Dendritic cell treated with granulocyte-macrophage colony-stimulating factor and Interleukin-4, amounts not matched to agents 40 ng/mL and 50 ng/mL, for 4 days (primary cell): Measurements from ENCODE around the gene SPCS2.
"Not testable (repeated sequence)": the region's sequence is repeated elsewhere in the genome, so short reads cannot be mapped to it uniquely, and the experiment has no call there.

Experiments used
- H3K27ac Mint-ChIP-seq: one replicate; pipeline ENCODE4 v1.8.0; 2022; ENCODE audit warnings: mild to moderate bottlenecking, mixed read lengths
- H3K27me3 Mint-ChIP-seq: one replicate; pipeline ENCODE4 v1.8.0; 2022; ENCODE audit warnings: mild to moderate bottlenecking, mixed read lengths
- H3K36me3 Mint-ChIP-seq: one replicate; pipeline ENCODE4 v1.8.0; 2022; ENCODE audit warnings: low read depth, mixed read lengths
- H3K4me1 Mint-ChIP-seq: one replicate; pipeline ENCODE4 v1.8.0; 2022; ENCODE audit warnings: low read depth, mixed read lengths
- H3K4me3 Mint-ChIP-seq: one replicate; pipeline ENCODE4 v1.8.0; 2022; ENCODE audit warnings: mild to moderate bottlenecking, moderate library complexity, mixed read lengths
- H3K9me3 Mint-ChIP-seq: one replicate; pipeline ENCODE4 v1.8.0; 2022; ENCODE audit warnings: mixed read lengths
- intact Hi-C: fragments of 100-400 bp; cut with micrococcal nuclease; formaldehyde crosslinking; loops from one replicate; pipeline ENCODE4 v1.15.0; 2022

Gene SPCS2

GRCh38 chr11:74992852-74993251, 43.8 kb downstream of the SPCS2 start:
- peaks cover 33% of the 10 kb centered on the region for H3K4me1 Mint-ChIP-seq
- no peaks in the 10 kb centered on the region for H3K27me3 Mint-ChIP-seq
- H3K27ac Mint-ChIP-seq = no peak overlapping the region
- H3K4me3 Mint-ChIP-seq = no peak overlapping the region
- no peaks in the 10 kb centered on the region for H3K9me3 Mint-ChIP-seq
- peaks cover 67% of the 10 kb centered on the region for H3K36me3 Mint-ChIP-seq
- intact Hi-C loops = no loop called here

- intact Hi-C loops = no loop called here
- no peak overlapping the region for H3K4me3 Mint-ChIP-seq
- no peaks in the 10 kb centered on the region for H3K9me3 Mint-ChIP-seq
- no peaks in the 10 kb centered on the region for H3K27me3 Mint-ChIP-seq
- peaks cover 68% of the 10 kb centered on the region for H3K36me3 Mint-ChIP-seq
- H3K27ac Mint-ChIP-seq = peak overlapping the region; percentile 61
- peaks cover 18% of the 10 kb centered on the region for H3K4me1 Mint-ChIP-seq
Measured at GRCh38 chr11:75000975-75001354, 51.9 kb downstream of the SPCS2 start.

GRCh38 chr11:75001686-75002085, 52.6 kb downstream of the SPCS2 start:
- H3K36me3 Mint-ChIP-seq = peaks cover 68% of the 10 kb centered on the region
- peaks cover 18% of the 10 kb centered on the region for H3K4me1 Mint-ChIP-seq
- no peaks in the 10 kb centered on the region for H3K9me3 Mint-ChIP-seq
- H3K27ac Mint-ChIP-seq = peak overlapping the region; percentile 61
- intact Hi-C loops = no loop called here
- no peaks in the 10 kb centered on the region for H3K27me3 Mint-ChIP-seq
- H3K4me3 Mint-ChIP-seq = no peak overlapping the region

- Mint-ChIP-seq H3K27me3 (no peaks in the 10 kb centered on the region), H3K4me3 (no peak overlapping the region), H3K27ac (peak overlapping the region; percentile 61), H3K9me3 (no peaks in the 10 kb centered on the region), H3K36me3 (peaks cover 68% of the 10 kb centered on the region), H3K4me1 (peaks cover 18% of the 10 kb centered on the region)
- intact Hi-C loops = no loop called here
Measured at GRCh38 chr11:75002516-75002915, 53.5 kb downstream of the SPCS2 start.

GRCh38 chr11:75004215-75004614, 55.1 kb downstream of the SPCS2 start:
- intact Hi-C loops = no loop called here
- H3K9me3 Mint-ChIP-seq = no peaks in the 10 kb centered on the region
- no peak overlapping the region for H3K27ac Mint-ChIP-seq
- H3K27me3 Mint-ChIP-seq = no peaks in the 10 kb centered on the region
- H3K4me3 Mint-ChIP-seq = no peak overlapping the region
- H3K4me1 Mint-ChIP-seq = peaks cover 18% of the 10 kb centered on the region
- H3K36me3 Mint-ChIP-seq = peaks cover 69% of the 10 kb centered on the region

GRCh38 chr11:75011357-75011756, 62.3 kb downstream of the SPCS2 start:
- no peak overlapping the region for H3K27ac Mint-ChIP-seq
- H3K4me3 Mint-ChIP-seq = no peak overlapping the region
- H3K9me3 Mint-ChIP-seq = no peaks in the 10 kb centered on the region
- peaks cover 95% of the 10 kb centered on the region for H3K36me3 Mint-ChIP-seq
- intact Hi-C loops = no loop called here
- peaks cover 5% of the 10 kb centered on the region for H3K4me1 Mint-ChIP-seq
- no peaks in the 10 kb centered on the region for H3K27me3 Mint-ChIP-seq

- Mint-ChIP-seq H3K27me3 (no peaks in the 10 kb centered on the region), H3K4me1 (peaks cover 5% of the 10 kb centered on the region), H3K36me3 (peaks cover 95% of the 10 kb centered on the region), H3K27ac (no peak overlapping the region), H3K9me3 (no peaks in the 10 kb centered on the region), H3K4me3 (no peak overlapping the region)
- intact Hi-C loops = no loop called here
Measured at GRCh38 chr11:75011872-75012271, 62.8 kb downstream of the SPCS2 start.

- H3K4me3 Mint-ChIP-seq = no peak overlapping the region
- peaks cover 5% of the 10 kb centered on the region for H3K4me1 Mint-ChIP-seq
- peaks cover 87% of the 10 kb centered on the region for H3K36me3 Mint-ChIP-seq
- no peaks in the 10 kb centered on the region for H3K9me3 Mint-ChIP-seq
- H3K27ac Mint-ChIP-seq = no peak overlapping the region
- no peaks in the 10 kb centered on the region for H3K27me3 Mint-ChIP-seq
- intact Hi-C loops = no loop called here
Measured at GRCh38 chr11:75013051-75013450, 64.0 kb downstream of the SPCS2 start.

GRCh38 chr11:75014129-75014528, 65.1 kb downstream of the SPCS2 start:
- Mint-ChIP-seq H3K36me3 (peaks cover 86% of the 10 kb centered on the region), H3K4me3 (no peak overlapping the region), H3K4me1 (peaks cover 5% of the 10 kb centered on the region), H3K9me3 (no peaks in the 10 kb centered on the region), H3K27ac (no peak overlapping the region), H3K27me3 (no peaks in the 10 kb centered on the region)
- intact Hi-C loops = no loop called here

- H3K27ac Mint-ChIP-seq = not testable (repeated sequence)
- H3K36me3 Mint-ChIP-seq = peaks cover 40% of the 10 kb centered on the region
Measured at GRCh38 chr11:75019200-75019599, 70.1 kb downstream of the SPCS2 start.

GRCh38 chr11:75020328-75020727, 71.3 kb downstream of the SPCS2 start:
- H3K27ac Mint-ChIP-seq, H3K4me1 Mint-ChIP-seq, H3K4me3 Mint-ChIP-seq, H3K9me3 Mint-ChIP-seq, H3K27me3 Mint-ChIP-seq: not testable (repeated sequence)
- intact Hi-C loops = loop anchor here (5.0 kb wide), 1 partner anchor 122 kb away; no protein-coding TSS in a partner anchor
- peaks cover 29% of the 10 kb centered on the region for H3K36me3 Mint-ChIP-seq

More at GRCh38 chr11:75019200-75019599, 70.1 kb downstream of the SPCS2 start:
- H3K4me1 Mint-ChIP-seq, H3K9me3 Mint-ChIP-seq, H3K4me3 Mint-ChIP-seq, intact Hi-C loops, H3K27me3 Mint-ChIP-seq: not testable (repeated sequence)

GRCh38 chr11:75022296-75022695, 73.2 kb downstream of the SPCS2 start:
- Mint-ChIP-seq H3K27ac (no peak overlapping the region), H3K36me3 (peaks cover 11% of the 10 kb centered on the region)
- intact Hi-C loops = loop anchor here (5.0 kb wide), 1 partner anchor 120 kb away; no protein-coding TSS in a partner anchor

GRCh38 chr11:75022759-75023396, 73.8 kb downstream of the SPCS2 start:
- H3K9me3 Mint-ChIP-seq = no peaks in the 10 kb centered on the region
- peaks cover 11% of the 10 kb centered on the region for H3K36me3 Mint-ChIP-seq
- intact Hi-C loops = loop anchor here (1.0 to 5.0 kb wide), 2 partner anchors 119 to 225 kb away; no protein-coding TSS in a partner anchor
- no peak overlapping the region for H3K4me3 Mint-ChIP-seq
- no peak overlapping the region for H3K27ac Mint-ChIP-seq
- H3K27me3 Mint-ChIP-seq = no peaks in the 10 kb centered on the region
- no peaks in the 10 kb centered on the region for H3K4me1 Mint-ChIP-seq

More at GRCh38 chr11:75022296-75022695, 73.2 kb downstream of the SPCS2 start:
- H3K4me3 Mint-ChIP-seq = no peak overlapping the region
- H3K27me3 Mint-ChIP-seq = no peaks in the 10 kb centered on the region
- no peaks in the 10 kb centered on the region for H3K4me1 Mint-ChIP-seq
- H3K9me3 Mint-ChIP-seq = no peaks in the 10 kb centered on the region

GRCh38 chr11:75023446-75024067, 74.5 kb downstream of the SPCS2 start:
- intact Hi-C loops = loop anchor here (1.0 to 5.0 kb wide), 2 partner anchors 119 to 225 kb away; no protein-coding TSS in a partner anchor
- Mint-ChIP-seq H3K4me3 (no peak overlapping the region), H3K36me3 (peaks cover 5% of the 10 kb centered on the region), H3K27me3 (no peaks in the 10 kb centered on the region), H3K27ac (no peak overlapping the region), H3K9me3 (no peaks in the 10 kb centered on the region), H3K4me1 (no peaks in the 10 kb centered on the region)
